HCT116 (cell line): ENCODE measurements around the gene CEBPB.

ENCODE experiments used
- MAX ChIP-seq: IDR thresholded peaks from 2 replicates; pipeline ENCODE4 v1.6.1; 2012
- POLR2AphosphoS5 ChIP-seq: IDR thresholded peaks from 2 replicates; pipeline ENCODE4 v1.6.1; 2011; ENCODE audit warnings: mild to moderate bottlenecking, low read depth, low read length, moderate library complexity
- REST ChIP-seq: IDR thresholded peaks from 2 replicates; pipeline ENCODE4 v1.6.1; 2012; ENCODE audit warnings: low read depth
- ZNF274 ChIP-seq: fragments of 200-500 bp; sonication (Bioruptor generic); IDR thresholded peaks from 2 replicates; pipeline ENCODE4 v1.6.1; 2014; ENCODE audit warnings: mild to moderate bottlenecking, low read depth, low read length, inconsistent platforms

GRCh38 chr20:50152394-50153152, 38.1 kb upstream of the CEBPB start:
- TF ChIP-seq REST (no peak), ZNF274 (no peak), POLR2AphosphoS5 (no peak), MAX (no peak)
